Activated naive CD8-positive, alpha-beta T cell treated with anti-CD3 and anti-CD28 coated beads, Interleukin-2, amount 10 ng/mL, durations not matched to agents 7 days and 5 days (primary cell): ENCODE measurements around the gene PHF2. TPM values are rescaled to one million over a fixed set of nuclear protein-coding genes. Genes with fewer than 3 reads are reported as not detected.
"Not testable (repeated sequence)": the region's sequence is repeated elsewhere in the genome, so short reads cannot be mapped to it uniquely, and the experiment has no call there.

Experiments
- ATAC-seq: fragments of 150-1000 bp; cut with Tn5 transposase; one replicate; pipeline ENCODE4 v1.10.0; 2021; ENCODE audit warnings: low read depth, moderate library complexity
- POLR2A ChIA-PET: fragments of 350-600 bp; sonication (Branson Sonifier 250); formaldehyde crosslinking; loops from one replicate; lab custom pipeline; 2021; ENCODE audit warnings: antibody characterized with exemption; lab: Charles Lee
- DNase-seq: peaks from one replicate; pipeline ENCODE4 v3.0.0; 2021
- H3K27ac Mint-ChIP-seq: one replicate; pipeline ENCODE4 v1.8.0; 2022; ENCODE audit warnings: mild to moderate bottlenecking, mixed read lengths
- H3K27me3 Mint-ChIP-seq: one replicate; pipeline ENCODE4 v1.8.0; 2022; ENCODE audit warnings: mild to moderate bottlenecking, moderate library complexity, mixed read lengths
- H3K36me3 Mint-ChIP-seq: one replicate; pipeline ENCODE4 v1.8.0; 2021; ENCODE audit warnings: mild to moderate bottlenecking, mixed read lengths
- H3K4me1 Mint-ChIP-seq: one replicate; pipeline ENCODE4 v1.8.0; 2021; ENCODE audit warnings: mixed read lengths
- H3K4me3 Mint-ChIP-seq: one replicate; pipeline ENCODE4 v1.8.0; 2022; ENCODE audit warnings: mild to moderate bottlenecking, moderate library complexity, mixed read lengths
- H3K9me3 Mint-ChIP-seq: one replicate; pipeline ENCODE4 v1.8.0; 2021; ENCODE audit warnings: mixed read lengths
- total RNA-seq, 2 experiments: library from RNA; stranded (reverse); gene quantifications; one replicate each; pipeline ENCODE4 v1.2.3, GENCODE V29; 2021

Gene PHF2
- total RNA-seq, 2 experiments from 2014 or later = 27.9 to 29.5 TPM

- no peak overlapping the region for H3K4me3 Mint-ChIP-seq
- ATAC-seq = peak; percentile 28
- no peaks in the 10 kb centered on the region for H3K27me3 Mint-ChIP-seq
- H3K9me3 Mint-ChIP-seq = no peaks in the 10 kb centered on the region
- H3K27ac Mint-ChIP-seq = no peak overlapping the region
- DNase-seq = peak; percentile 24
- peaks cover 12% of the 10 kb centered on the region for H3K36me3 Mint-ChIP-seq
- no peaks in the 10 kb centered on the region for H3K4me1 Mint-ChIP-seq
- POLR2A ChIA-PET = no interaction called here
Measured at GRCh38 chr9:93670208-93671019, 94.0 kb downstream of the PHF2 start.

- no peak overlapping the region for H3K27ac Mint-ChIP-seq
- POLR2A ChIA-PET = no interaction called here
Measured at GRCh38 chr9:93671020-93671338, 94.6 kb downstream of the PHF2 start.

GRCh38 chr9:93672330-93673020, 96.1 kb downstream of the PHF2 start:
- POLR2A ChIA-PET, ATAC-seq, H3K27me3 Mint-ChIP-seq, H3K4me1 Mint-ChIP-seq, H3K9me3 Mint-ChIP-seq, H3K4me3 Mint-ChIP-seq, DNase-seq, H3K27ac Mint-ChIP-seq: not testable (repeated sequence)
- peaks cover 13% of the 10 kb centered on the region for H3K36me3 Mint-ChIP-seq

More at GRCh38 chr9:93671020-93671338, 94.6 kb downstream of the PHF2 start:
- Mint-ChIP-seq H3K4me3 (no peak overlapping the region), H3K4me1 (no peaks in the 10 kb centered on the region), H3K36me3 (peaks cover 12% of the 10 kb centered on the region), H3K9me3 (no peaks in the 10 kb centered on the region), H3K27me3 (no peaks in the 10 kb centered on the region)
- no peak for DNase-seq
- ATAC-seq = no peak

DNA sequence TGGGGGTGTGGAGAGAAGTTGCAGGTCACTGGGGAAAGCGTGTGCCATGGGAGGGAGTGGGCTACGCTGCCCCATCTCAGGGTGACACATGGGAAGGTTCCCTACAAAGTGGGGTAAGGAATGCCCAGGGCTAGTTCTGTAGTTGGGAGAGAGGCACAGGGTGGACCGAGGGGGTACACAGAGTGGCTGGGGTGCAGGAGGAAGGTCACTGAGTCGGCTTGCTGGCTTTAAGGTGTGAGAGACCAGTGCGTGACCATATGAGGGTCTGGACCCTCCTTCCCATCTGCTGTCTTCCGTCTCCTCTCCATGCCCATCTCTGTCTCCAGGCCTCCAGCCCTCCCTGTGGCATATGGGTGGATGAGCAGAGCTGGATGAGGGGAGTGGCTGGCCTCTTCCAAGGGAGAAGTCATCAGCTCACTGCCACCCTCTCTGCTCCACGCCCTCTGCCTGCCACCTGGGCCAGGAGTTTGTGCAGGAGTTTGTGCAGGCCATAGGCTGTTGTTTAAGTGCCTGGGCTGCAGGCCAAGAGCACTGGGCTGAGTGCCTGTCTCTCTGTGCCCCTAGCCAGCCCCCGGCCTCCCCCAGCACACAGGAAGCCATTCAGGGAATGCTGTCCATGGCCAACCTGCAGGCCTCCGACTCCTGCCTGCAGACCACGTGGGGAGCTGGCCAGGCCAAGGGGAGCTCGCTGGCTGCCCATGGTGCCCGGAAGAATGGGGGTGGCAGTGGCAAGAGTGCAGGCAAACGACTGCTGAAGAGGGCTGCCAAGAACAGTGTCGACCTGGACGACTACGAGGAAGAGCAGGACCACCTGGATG, 96.8 kb downstream of the PHF2 start:
- ATAC-seq = no peak
- DNase-seq = peak; percentile 25
- POLR2A ChIA-PET = no interaction called here
- H3K4me3 Mint-ChIP-seq = no peak overlapping the region
- peaks cover 14% of the 10 kb centered on the region for H3K36me3 Mint-ChIP-seq
- no peaks in the 10 kb centered on the region for H3K4me1 Mint-ChIP-seq
- H3K27me3 Mint-ChIP-seq = no peaks in the 10 kb centered on the region
- H3K27ac Mint-ChIP-seq = no peak overlapping the region
- no peaks in the 10 kb centered on the region for H3K9me3 Mint-ChIP-seq

- no peak for ATAC-seq
- Mint-ChIP-seq H3K36me3 (peaks cover 14% of the 10 kb centered on the region), H3K4me1 (no peaks in the 10 kb centered on the region), H3K4me3 (no peak overlapping the region), H3K9me3 (no peaks in the 10 kb centered on the region), H3K27ac (no peak overlapping the region), H3K27me3 (no peaks in the 10 kb centered on the region)
- DNase-seq = peak; percentile 20
- POLR2A ChIA-PET = no interaction called here
Measured at GRCh38 chr9:93673839-93674334, 97.5 kb downstream of the PHF2 start.

DNA sequence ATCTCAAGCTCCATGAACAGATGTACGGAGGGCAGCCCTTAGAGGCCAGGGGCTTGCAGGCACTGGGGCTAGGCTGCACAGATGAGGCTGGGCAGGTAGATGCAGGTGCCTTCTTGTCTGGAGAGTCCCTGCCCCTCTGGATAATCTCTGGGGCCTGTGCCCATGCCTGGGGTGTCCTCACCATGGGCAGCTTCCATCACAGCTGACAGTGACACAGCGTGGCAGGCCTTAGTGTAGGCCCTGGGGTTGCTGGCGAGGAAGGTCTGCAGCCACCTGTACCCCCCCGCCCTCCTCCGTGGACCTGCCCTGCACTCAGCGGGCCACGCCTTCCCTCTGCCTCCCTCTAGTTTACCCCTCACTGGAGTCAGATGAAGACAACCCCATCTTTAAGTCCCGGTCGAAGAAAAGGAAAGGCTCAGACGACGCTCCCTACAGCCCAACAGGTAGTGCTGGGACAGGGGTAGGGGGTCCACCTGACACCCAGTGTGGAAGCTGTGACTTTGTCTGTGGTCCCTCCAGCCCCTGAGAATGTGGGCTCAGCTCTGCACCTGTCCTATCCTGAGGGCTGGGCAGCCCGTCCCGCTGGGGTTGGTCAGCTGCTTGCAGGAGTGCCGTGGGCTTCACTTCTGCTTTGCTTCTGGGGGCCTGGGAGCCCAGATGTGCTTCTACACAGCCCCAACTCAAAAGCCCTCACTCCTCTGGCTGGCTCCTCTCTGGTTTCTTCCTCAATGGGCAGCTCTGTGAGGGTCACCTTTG, 98.4 kb downstream of the PHF2 start:
- H3K4me1 Mint-ChIP-seq = no peaks in the 10 kb centered on the region
- ATAC-seq (no peak), DNase-seq (peak; percentile 17)
- POLR2A ChIA-PET = no interaction called here
- H3K9me3 Mint-ChIP-seq = no peaks in the 10 kb centered on the region
- H3K27ac Mint-ChIP-seq = no peak overlapping the region
- H3K4me3 Mint-ChIP-seq = no peak overlapping the region
- H3K36me3 Mint-ChIP-seq = peaks cover 14% of the 10 kb centered on the region
- H3K27me3 Mint-ChIP-seq = no peaks in the 10 kb centered on the region

DNA sequence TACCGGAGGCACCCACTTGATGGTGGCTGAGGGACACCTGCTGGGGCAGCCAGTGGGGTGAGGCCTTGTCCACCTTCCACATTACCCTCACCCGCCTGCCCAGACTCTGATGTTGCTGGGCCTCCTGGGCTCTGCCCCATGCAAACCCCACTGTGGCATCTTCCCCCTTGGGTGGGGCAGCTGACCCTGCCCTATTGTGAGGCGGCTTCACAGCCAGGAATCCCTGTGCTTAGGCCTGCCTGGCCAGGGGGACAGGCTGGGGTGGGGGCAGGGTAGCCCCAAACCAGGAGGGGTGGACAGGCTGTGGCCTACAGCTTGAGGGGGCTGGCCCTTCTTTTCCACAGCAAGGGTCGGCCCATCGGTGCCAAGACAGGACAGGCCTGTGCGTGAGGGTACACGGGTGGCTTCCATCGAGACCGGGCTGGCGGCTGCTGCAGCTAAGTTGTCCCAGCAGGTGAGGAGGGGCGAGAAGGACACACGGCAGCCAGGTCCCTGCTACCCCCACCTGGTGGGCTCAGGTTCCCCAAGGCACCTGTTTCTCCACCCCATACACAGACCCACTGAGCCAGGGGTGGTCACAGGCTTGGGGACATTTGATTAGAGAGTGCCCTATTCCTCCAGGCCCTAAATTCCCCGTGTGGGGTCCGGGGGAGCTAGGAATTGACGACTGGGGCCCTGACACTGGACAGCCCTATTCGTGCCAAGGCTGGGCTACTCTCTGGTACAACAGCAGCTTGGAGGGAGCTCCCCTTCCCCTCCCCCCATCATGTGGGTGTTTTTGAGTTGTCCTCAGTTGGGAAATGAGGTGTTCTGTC, 99.2 kb downstream of the PHF2 start:
- H3K36me3 Mint-ChIP-seq = peaks cover 11% of the 10 kb centered on the region
- no peaks in the 10 kb centered on the region for H3K9me3 Mint-ChIP-seq
- no peak overlapping the region for H3K4me3 Mint-ChIP-seq
- ATAC-seq (no peak), DNase-seq (no peak)
- no peaks in the 10 kb centered on the region for H3K4me1 Mint-ChIP-seq
- no peak overlapping the region for H3K27ac Mint-ChIP-seq
- POLR2A ChIA-PET = no interaction called here
- no peaks in the 10 kb centered on the region for H3K27me3 Mint-ChIP-seq

GRCh38 chr9:93676310-93677047, 100.1 kb downstream of the PHF2 start:
- Mint-ChIP-seq H3K27ac (no peak overlapping the region), H3K27me3 (no peaks in the 10 kb centered on the region), H3K36me3 (peaks cover 10% of the 10 kb centered on the region), H3K4me3 (no peak overlapping the region), H3K9me3 (no peaks in the 10 kb centered on the region), H3K4me1 (no peaks in the 10 kb centered on the region)
- DNase-seq (peak; percentile 26), ATAC-seq (no peak)
- POLR2A ChIA-PET = no interaction called here

DNA sequence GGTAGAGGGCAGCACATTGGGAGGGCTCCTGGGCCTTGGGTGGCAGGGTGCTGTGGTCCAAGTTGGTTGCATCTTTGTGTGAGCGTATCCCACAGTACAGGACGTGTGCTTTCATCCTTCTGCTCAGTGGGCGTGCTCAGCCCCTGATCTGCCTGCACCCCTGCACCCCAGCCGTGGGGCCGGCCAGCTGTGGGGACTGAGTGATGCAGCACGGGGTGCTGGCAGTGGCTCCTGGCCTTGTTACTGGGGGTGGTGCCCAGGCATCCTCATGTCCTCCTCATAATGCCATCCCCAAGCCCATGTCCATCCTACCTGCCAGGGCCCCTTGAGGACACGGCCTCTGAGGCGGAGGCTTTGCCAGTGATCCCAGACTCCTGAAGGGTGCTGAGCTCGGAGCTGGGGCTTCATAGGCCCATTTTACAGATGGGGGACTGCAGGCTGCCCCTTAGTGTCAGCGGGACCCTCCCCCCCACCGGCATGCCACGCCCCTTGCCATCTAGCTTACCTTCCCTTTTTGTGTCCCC, 100.7 kb downstream of the PHF2 start:
- no peak for ATAC-seq
- Mint-ChIP-seq H3K4me1 (no peaks in the 10 kb centered on the region), H3K9me3 (no peaks in the 10 kb centered on the region), H3K27me3 (no peaks in the 10 kb centered on the region), H3K27ac (no peak overlapping the region), H3K36me3 (peaks cover 10% of the 10 kb centered on the region), H3K4me3 (no peak overlapping the region)
- peak; percentile 17 for DNase-seq
- POLR2A ChIA-PET = no interaction called here

DNA sequence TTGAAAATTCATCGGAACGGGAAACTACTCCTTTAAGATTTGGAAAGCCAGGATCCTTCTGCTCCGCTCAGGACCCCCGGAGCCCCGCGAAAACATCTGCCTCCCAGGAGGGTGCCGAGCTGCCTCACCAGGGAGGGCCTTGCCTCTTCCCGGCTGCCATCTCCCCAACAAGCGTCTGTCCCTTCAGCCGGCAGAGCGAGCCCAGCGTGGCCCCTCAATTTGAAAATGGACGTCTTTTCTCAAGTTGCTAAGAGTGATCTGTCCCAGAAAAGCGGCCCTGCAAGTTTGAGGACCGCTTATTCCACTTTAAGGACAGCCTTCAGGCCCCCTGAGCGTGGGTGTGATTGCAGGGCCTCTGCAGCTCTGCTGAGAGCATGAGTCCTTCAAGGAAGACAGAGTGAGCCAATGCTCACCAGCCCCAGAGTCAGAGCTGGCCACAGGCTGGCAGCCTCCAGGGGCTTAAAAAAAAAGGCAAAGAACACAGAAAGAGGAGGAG, 101.3 kb downstream of the PHF2 start:
- Mint-ChIP-seq H3K36me3 (peaks cover 8% of the 10 kb centered on the region), H3K27ac (no peak overlapping the region), H3K27me3 (no peaks in the 10 kb centered on the region), H3K4me1 (peaks cover 1% of the 10 kb centered on the region), H3K9me3 (no peaks in the 10 kb centered on the region), H3K4me3 (no peak overlapping the region)
- ATAC-seq (no peak), DNase-seq (no peak)
- POLR2A ChIA-PET = no interaction called here

DNA sequence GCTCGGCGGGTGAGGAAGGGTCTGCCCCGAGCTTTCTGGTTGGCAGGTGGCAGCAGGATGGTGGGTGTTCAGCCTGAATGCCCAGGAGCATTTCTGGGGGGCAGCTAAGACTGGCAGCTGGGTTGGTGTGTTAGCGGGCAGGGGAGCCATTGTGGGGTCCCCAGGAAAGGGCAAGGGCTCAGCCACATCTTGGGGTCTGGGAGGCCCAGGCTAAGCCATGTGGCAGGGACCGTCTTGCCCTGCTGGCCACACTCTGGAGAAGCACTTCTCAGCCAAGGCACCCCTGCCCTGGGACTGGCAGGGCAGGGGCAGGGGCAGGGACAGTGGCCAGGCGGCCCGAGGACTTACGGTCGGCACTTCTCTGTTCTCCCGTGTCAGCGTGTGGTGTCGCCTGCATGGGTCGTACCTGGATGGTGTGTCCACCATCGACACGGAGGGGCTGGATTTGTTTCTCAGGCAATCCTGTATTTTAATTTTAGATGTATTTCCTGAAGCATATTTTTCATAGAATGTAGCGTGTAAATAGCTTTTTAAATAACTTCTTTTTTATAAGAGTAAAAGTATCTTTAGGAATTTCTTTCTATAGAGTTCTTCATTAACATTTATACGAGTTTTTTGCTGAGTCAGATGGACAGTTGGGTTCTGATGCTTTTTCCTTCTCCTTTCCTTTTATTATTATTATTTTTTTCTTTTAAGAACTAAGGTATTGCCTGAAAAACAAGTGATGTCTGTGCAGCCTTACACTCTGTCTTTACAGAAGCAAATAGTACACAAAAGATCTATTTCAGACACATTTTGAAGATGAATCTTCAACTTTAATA, 102.0 kb downstream of the PHF2 start:
- POLR2A ChIA-PET = no interaction called here
- no peak overlapping the region for H3K4me3 Mint-ChIP-seq
- H3K27me3 Mint-ChIP-seq = no peaks in the 10 kb centered on the region
- ATAC-seq = no peak
- peak; percentile 19 for DNase-seq
- no peaks in the 10 kb centered on the region for H3K9me3 Mint-ChIP-seq
- peaks cover 1% of the 10 kb centered on the region for H3K4me1 Mint-ChIP-seq
- no peak overlapping the region for H3K27ac Mint-ChIP-seq
- peaks cover 3% of the 10 kb centered on the region for H3K36me3 Mint-ChIP-seq
